GM19467 (cell line): ENCODE measurements around the gene ATG7.
"Not testable (repeated sequence)": the region's sequence is repeated elsewhere in the genome, so short reads cannot be mapped to it uniquely, and the experiment has no call there.

ENCODE experiments used
- ATAC-seq: cut with Tn5 transposase; IDR thresholded peaks from one replicate; pipeline ENCODE4 v1.9.1; 2021; ENCODE audit warnings: mild to moderate bottlenecking, moderate library complexity; ENCODE audit not compliant: unreplicated experiment

Gene ATG7

GRCh38 chr3:11385891-11386290 is 113.7 kb downstream of the ATG7 start:
- no peak for ATAC-seq

GRCh38 chr3:11386465-11387113 is 114.4 kb downstream of the ATG7 start:
- ATAC-seq = no peak

GRCh38 chr3:11389386-11390268 is 117.4 kb downstream of the ATG7 start:
- ATAC-seq = no peak

GRCh38 chr3:11390411-11391131 is 118.4 kb downstream of the ATG7 start:
- no peak for ATAC-seq

- ATAC-seq = no peak
These were observed 119.1 kb downstream of the ATG7 start for GRCh38 chr3:11391174-11391879.

GRCh38 chr3:11392014-11392859 is 120.0 kb downstream of the ATG7 start:
- no peak for ATAC-seq

GRCh38 chr3:11392860-11393114 is 120.6 kb downstream of the ATG7 start:
- no peak for ATAC-seq

- no peak for ATAC-seq
These were observed 121.2 kb downstream of the ATG7 start for GRCh38 chr3:11393401-11393800.

- no peak for ATAC-seq
These were observed 122.2 kb downstream of the ATG7 start for GRCh38 chr3:11394392-11394791.

GRCh38 chr3:11400213-11400612 is 128.0 kb downstream of the ATG7 start:
- no peak for ATAC-seq

GRCh38 chr3:11401434-11401833 is 129.2 kb downstream of the ATG7 start:
- ATAC-seq = no peak

GRCh38 chr3:11405323-11405722 is 133.1 kb downstream of the ATG7 start:
- ATAC-seq = no peak

GRCh38 chr3:11407644-11408043 is 135.4 kb downstream of the ATG7 start:
- no peak for ATAC-seq

- ATAC-seq = not testable (repeated sequence)
These were observed 136.2 kb downstream of the ATG7 start for GRCh38 chr3:11408324-11408859.

- no peak for ATAC-seq
These were observed 138.4 kb downstream of the ATG7 start for GRCh38 chr3:11410564-11410963.

GRCh38 chr3:11411956-11412355 is 139.8 kb downstream of the ATG7 start:
- no peak for ATAC-seq

GRCh38 chr3:11413071-11413470 is 140.9 kb downstream of the ATG7 start:
- no peak for ATAC-seq

GRCh38 chr3:11415099-11415498 is 142.9 kb downstream of the ATG7 start:
- no peak for ATAC-seq

- no peak for ATAC-seq
These were observed 147.9 kb downstream of the ATG7 start for GRCh38 chr3:11420066-11420465.

GRCh38 chr3:11422291-11422690 is 150.1 kb downstream of the ATG7 start:
- ATAC-seq = no peak
